ENCODE measurements around the gene LYST. TPM values are rescaled to one million over a fixed set of nuclear protein-coding genes. Genes with fewer than 3 reads are reported as not detected.
A peak's percentile ranks its signal among the peaks of the same experiment; 100 is the strongest.

The LYST gene
- total and polyA plus RNA-seq, 4 experiments from 2014 or later, result 4.2 to 35.2 (median 21.0) TPM

DNA sequence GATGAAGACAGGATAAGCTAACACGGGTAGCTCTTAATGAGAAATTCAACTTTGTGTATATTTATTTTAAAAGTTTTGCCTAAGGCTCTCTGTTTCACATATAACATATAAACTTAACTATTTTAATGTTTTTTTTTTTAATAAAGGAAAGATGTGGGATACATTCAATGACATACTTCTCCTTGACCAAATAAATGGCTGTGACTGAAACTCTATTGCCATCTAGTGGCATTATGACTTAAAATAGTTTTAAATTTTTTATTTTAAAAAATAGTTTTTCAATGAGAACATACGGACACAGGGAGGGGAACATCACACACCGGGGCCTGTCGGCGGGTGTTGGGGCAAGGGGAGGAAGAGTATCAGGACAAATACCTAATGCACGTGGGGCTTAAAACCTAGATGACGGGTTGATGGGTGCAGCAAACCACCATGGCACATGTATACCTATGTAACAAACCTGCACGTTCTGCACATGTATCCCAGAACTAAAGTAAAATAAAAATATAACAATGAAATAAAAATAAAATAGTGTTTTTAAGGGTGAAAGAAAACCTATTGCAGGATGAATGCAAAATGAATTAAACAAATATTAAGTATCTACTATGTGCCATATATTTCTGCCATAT is 83.4 kb downstream of the LYST start:
- ChIA-PET CTCF (ENCODE audit: partially characterized antibody) (interaction anchor here (0.7 to 4.6 kb wide), 27 partner anchors 10 to 1217 kb away, joined by 3 to 43 read pairs (median 5); partner anchors contain the start of genes B3GALNT2 and LYST), POLR2A (ENCODE audit: partially characterized antibody) (interaction anchor here (0.7 to 1.6 kb wide), 2 partner anchors 269 to 279 kb away, joined by 4 to 5 read pairs; no protein-coding TSS in a partner anchor)
- Mint-ChIP-seq H3K36me3 (peaks cover 8 to 23% of the 10 kb centered on the region in 2 donors), H3K9me3 (peaks cover 0 to 2% (median 0%) of the 10 kb centered on the region in 8 donors), H3K27me3 (no peaks in the 10 kb centered on the region), H3K4me1 (no peaks in the 10 kb centered on the region), H3K4me3 (no peak overlapping the region), H3K27ac (no peak overlapping the region)
- Histone ChIP-seq H3K4me3 (ENCODE audit: low read length in 2 of 2) (no peak overlapping the region), H3K4me1 (ENCODE audit: insufficient read depth, low read length) (no peaks in the 10 kb centered on the region), H3K27ac (ENCODE audit: low read depth, low read length) (no peak overlapping the region), H3K27me3 (ENCODE audit: insufficient read depth, low read length) (no peaks in the 10 kb centered on the region), H3K9me3 (ENCODE audit: control insufficient read depth in 1 of 2, low read length in 2 of 2) (no peaks in the 10 kb centered on the region), H3K36me3 (ENCODE audit: insufficient read depth, low read length) (peaks cover 6% of the 10 kb centered on the region)
- DNase-seq, result peak in 4 of 5 donors; percentile 8 to 30 (median 9)
- intact Hi-C loops (cut with micrococcal nuclease), result loop anchor here (1.0 to 2.0 kb wide), 3 partner anchors 188 to 678 kb away; no protein-coding TSS in a partner anchor

DNA sequence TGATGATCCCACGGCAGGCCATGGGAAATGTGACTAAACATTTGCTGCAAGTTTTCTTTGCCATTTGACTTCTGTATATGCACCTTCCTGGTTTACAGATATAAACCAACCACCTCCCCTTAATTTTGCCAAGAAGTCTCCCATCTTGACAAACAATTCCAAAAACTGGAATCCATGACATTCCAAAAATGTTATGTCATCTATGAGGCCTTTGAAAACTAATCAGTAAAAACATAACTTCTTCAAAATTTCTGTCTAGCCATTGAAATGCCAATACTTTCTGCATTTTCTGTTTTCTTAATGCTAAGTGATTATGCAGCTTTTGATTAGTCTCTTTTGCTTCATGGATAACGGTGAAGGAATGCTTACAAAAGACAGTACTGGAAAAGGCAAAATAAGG is 84.1 kb downstream of the LYST start:
- Histone ChIP-seq H3K36me3 (ENCODE audit: insufficient read depth, low read length) (peaks cover 6% of the 10 kb centered on the region), H3K27ac (ENCODE audit: low read depth, low read length) (no peak overlapping the region), H3K27me3 (ENCODE audit: insufficient read depth, low read length) (no peaks in the 10 kb centered on the region), H3K4me3 (ENCODE audit: low read length in 2 of 2) (no peak overlapping the region), H3K4me1 (ENCODE audit: insufficient read depth, low read length) (no peaks in the 10 kb centered on the region), H3K9me3 (ENCODE audit: control insufficient read depth in 1 of 2, low read length in 2 of 2) (no peaks in the 10 kb centered on the region)
- no peak for DNase-seq
- Mint-ChIP-seq H3K4me3 (no peak overlapping the region), H3K9me3 (peaks cover 0 to 2% (median 0%) of the 10 kb centered on the region in 8 donors), H3K4me1 (no peaks in the 10 kb centered on the region), H3K27ac (no peak overlapping the region), H3K27me3 (no peaks in the 10 kb centered on the region), H3K36me3 (peaks cover 8 to 23% of the 10 kb centered on the region in 2 donors)
- intact Hi-C loops (cut with micrococcal nuclease), result loop anchor here (2.0 kb wide), 1 partner anchor 678 kb away; no protein-coding TSS in a partner anchor
- ChIA-PET CTCF (ENCODE audit: partially characterized antibody) (interaction anchor here (0.7 to 4.6 kb wide), 20 partner anchors 9 to 677 kb away, joined by 3 to 43 read pairs (median 5); partner anchors contain the start of gene B3GALNT2), POLR2A (ENCODE audit: partially characterized antibody) (interaction anchor here (1.6 kb wide), 1 partner anchor 269 kb away, joined by 5 read pairs; no protein-coding TSS in a partner anchor)

DNA sequence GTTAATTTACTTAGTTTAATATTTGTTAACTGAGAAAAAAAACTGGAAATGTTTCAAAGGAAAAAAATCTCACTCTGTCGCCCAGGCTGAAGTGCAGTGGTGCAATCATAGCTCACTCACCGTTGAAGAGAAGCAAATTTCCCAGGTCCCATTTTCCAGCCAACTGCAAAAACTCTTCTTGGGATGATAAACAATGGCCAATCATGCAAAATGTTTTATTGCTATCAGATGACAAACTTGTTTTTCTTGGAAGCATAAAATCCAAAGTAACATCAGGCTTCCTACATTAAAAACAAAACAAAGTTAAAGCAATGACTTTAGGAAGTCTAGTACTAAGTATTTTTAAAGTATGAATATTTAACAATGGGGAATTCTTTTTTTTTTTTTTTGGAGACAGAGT is 84.9 kb downstream of the LYST start:
- Mint-ChIP-seq H3K27ac (no peak overlapping the region), H3K4me1 (no peaks in the 10 kb centered on the region), H3K4me3 (no peak overlapping the region), H3K36me3 (peaks cover 4 to 22% of the 10 kb centered on the region in 2 donors), H3K27me3 (no peaks in the 10 kb centered on the region), H3K9me3 (no peaks in the 10 kb centered on the region)
- H3K27me3 ChIP-seq (ENCODE audit: insufficient read depth, low read length), result no peaks in the 10 kb centered on the region
- intact Hi-C loops (cut with micrococcal nuclease), result loop anchor here (2.0 kb wide), 1 partner anchor 677 kb away; no protein-coding TSS in a partner anchor
- DNase-seq, result no peak
- H3K36me3 ChIP-seq (ENCODE audit: insufficient read depth, low read length), result peaks cover 6% of the 10 kb centered on the region
- H3K27ac ChIP-seq (ENCODE audit: low read depth, low read length), result no peak overlapping the region
- CTCF ChIA-PET (ENCODE audit: partially characterized antibody), result interaction anchor here (0.7 to 4.6 kb wide), 8 partner anchors 11 to 277 kb away, joined by 3 to 41 read pairs (median 4); partner anchors contain the start of gene B3GALNT2
- H3K9me3 ChIP-seq (ENCODE audit: control insufficient read depth in 1 of 2, low read length in 2 of 2), result no peaks in the 10 kb centered on the region
- no peak overlapping the region for H3K4me3 ChIP-seq (ENCODE audit: low read length in 2 of 2)
- H3K4me1 ChIP-seq (ENCODE audit: insufficient read depth, low read length), result no peaks in the 10 kb centered on the region
- POLR2A ChIA-PET (ENCODE audit: partially characterized antibody), result no interaction called here

DNA sequence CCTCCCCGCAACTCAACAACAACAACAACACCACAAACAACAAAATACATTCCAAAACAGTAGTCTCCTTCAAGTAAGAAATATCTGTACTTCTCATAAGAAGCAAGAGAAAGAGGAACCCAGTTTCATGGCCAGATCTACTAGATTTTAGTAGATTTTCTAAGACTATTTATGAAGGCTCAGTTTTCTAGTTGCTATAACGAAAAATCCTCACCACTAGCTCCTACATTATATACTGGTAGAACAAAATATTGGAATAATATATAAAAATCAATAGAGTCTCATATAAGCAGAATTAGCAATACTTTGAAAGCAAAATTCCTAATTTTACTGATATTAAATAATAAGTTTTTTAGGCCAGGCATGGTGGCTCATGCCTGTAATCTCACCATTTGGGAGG is 86.9 kb downstream of the LYST start:
- no peak overlapping the region for H3K4me3 Mint-ChIP-seq
- no peaks in the 10 kb centered on the region for H3K9me3 ChIP-seq (ENCODE audit: control insufficient read depth in 1 of 2, low read length in 2 of 2)
- H3K27ac ChIP-seq (ENCODE audit: low read depth, low read length), result no peak overlapping the region
- no peak for DNase-seq
- no peak overlapping the region for H3K4me3 ChIP-seq (ENCODE audit: low read length in 2 of 2)
- no peaks in the 10 kb centered on the region for H3K4me1 Mint-ChIP-seq
- CTCF ChIA-PET (ENCODE audit: partially characterized antibody), result interaction anchor here (1.0 kb wide), 1 partner anchor 266 kb away, joined by 3 read pairs; no protein-coding TSS in a partner anchor
- H3K4me1 ChIP-seq (ENCODE audit: insufficient read depth, low read length), result no peaks in the 10 kb centered on the region
- no peaks in the 10 kb centered on the region for H3K27me3 ChIP-seq (ENCODE audit: insufficient read depth, low read length)
- no peaks in the 10 kb centered on the region for H3K27me3 Mint-ChIP-seq
- POLR2A ChIA-PET (ENCODE audit: partially characterized antibody), result no interaction called here
- peaks cover 20 to 24% of the 10 kb centered on the region in 2 donors for H3K36me3 Mint-ChIP-seq
- no peak overlapping the region for H3K27ac Mint-ChIP-seq
- no peaks in the 10 kb centered on the region for H3K36me3 ChIP-seq (ENCODE audit: insufficient read depth, low read length)
- H3K9me3 Mint-ChIP-seq, result no peaks in the 10 kb centered on the region
- intact Hi-C loops (cut with micrococcal nuclease), result no loop called here

DNA sequence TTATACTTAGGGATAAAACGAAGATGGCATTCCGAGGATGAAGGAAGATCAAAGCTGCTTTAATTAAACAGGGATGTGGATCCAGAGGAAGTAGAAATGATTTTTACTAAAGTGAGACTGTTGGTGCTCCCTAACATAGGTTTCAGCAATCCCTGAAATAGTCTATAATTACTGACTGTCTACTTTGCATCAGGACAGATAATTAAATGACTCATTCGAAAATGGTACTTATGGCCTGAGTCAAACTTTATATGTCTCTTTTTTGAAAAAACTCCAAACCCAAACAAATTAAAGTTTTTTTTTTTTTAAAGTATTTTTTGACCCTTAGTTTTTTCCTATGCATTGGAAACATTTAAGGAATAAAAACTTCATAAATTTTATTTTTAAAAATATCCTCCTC is 90.3 kb downstream of the LYST start:
- Mint-ChIP-seq H3K9me3 (no peaks in the 10 kb centered on the region), H3K27me3 (no peaks in the 10 kb centered on the region), H3K27ac (peak overlapping the region in 1 of 7 donors; percentile 2), H3K36me3 (peaks cover 35 to 37% of the 10 kb centered on the region in 2 donors), H3K4me1 (no peaks in the 10 kb centered on the region), H3K4me3 (no peak overlapping the region)
- intact Hi-C loops (cut with micrococcal nuclease), result no loop called here
- Histone ChIP-seq H3K27ac (ENCODE audit: low read depth, low read length) (no peak overlapping the region), H3K36me3 (ENCODE audit: insufficient read depth, low read length) (no peaks in the 10 kb centered on the region), H3K4me1 (ENCODE audit: insufficient read depth, low read length) (no peaks in the 10 kb centered on the region), H3K4me3 (ENCODE audit: low read length in 2 of 2) (no peak overlapping the region), H3K9me3 (ENCODE audit: control insufficient read depth in 1 of 2, low read length in 2 of 2) (no peaks in the 10 kb centered on the region), H3K27me3 (ENCODE audit: insufficient read depth, low read length) (no peaks in the 10 kb centered on the region)
- DNase-seq, result no peak
- CTCF ChIA-PET (ENCODE audit: partially characterized antibody), result interaction anchor here (1.3 to 1.6 kb wide), 2 partner anchors 195 to 262 kb away, joined by 4 to 5 read pairs; no protein-coding TSS in a partner anchor
- POLR2A ChIA-PET (ENCODE audit: partially characterized antibody), result no interaction called here

DNA sequence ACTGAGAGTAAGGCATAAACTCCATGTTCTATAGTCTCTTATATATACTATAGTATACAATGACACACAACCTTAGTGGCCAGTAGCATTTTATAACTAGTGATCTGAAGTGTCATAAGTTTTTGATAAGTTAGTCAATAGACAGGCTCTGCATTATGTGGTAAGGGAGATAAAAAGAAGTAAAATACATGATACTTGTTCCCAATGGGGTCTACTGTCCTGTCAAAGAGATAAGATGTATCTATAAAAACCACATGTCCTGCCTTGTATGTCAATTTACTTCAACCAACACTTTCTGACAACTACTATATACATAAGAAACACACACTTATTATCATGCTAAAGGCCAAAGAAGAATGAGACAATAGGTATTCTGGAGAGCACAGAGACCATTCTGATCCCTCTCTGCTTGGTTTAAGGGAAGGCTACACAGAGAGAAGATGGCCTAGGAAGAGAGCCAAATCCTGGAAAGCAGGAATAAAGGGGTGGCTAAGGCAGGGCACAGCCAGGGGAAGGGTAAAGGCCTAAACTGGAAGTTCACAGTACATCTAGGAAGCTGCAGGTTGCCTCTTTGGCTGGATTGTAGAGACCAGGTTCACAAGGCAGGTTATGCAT is 91.4 kb downstream of the LYST start:
- no peaks in the 10 kb centered on the region for H3K27me3 ChIP-seq (ENCODE audit: insufficient read depth, low read length)
- no peak overlapping the region for H3K27ac ChIP-seq (ENCODE audit: low read depth, low read length)
- intact Hi-C loops (cut with micrococcal nuclease), result no loop called here
- Mint-ChIP-seq H3K36me3 (peaks cover 37 to 38% of the 10 kb centered on the region in 2 donors), H3K4me3 (no peak overlapping the region), H3K27ac (no peak overlapping the region), H3K9me3 (no peaks in the 10 kb centered on the region), H3K27me3 (no peaks in the 10 kb centered on the region), H3K4me1 (no peaks in the 10 kb centered on the region)
- CTCF ChIA-PET (ENCODE audit: partially characterized antibody), result no interaction called here
- POLR2A ChIA-PET (ENCODE audit: partially characterized antibody), result no interaction called here
- no peaks in the 10 kb centered on the region for H3K9me3 ChIP-seq (ENCODE audit: control insufficient read depth in 1 of 2, low read length in 2 of 2)
- H3K4me1 ChIP-seq (ENCODE audit: insufficient read depth, low read length), result no peaks in the 10 kb centered on the region
- DNase-seq, result no peak
- no peak overlapping the region for H3K4me3 ChIP-seq (ENCODE audit: low read length in 2 of 2)
- H3K36me3 ChIP-seq (ENCODE audit: insufficient read depth, low read length), result no peaks in the 10 kb centered on the region

DNA sequence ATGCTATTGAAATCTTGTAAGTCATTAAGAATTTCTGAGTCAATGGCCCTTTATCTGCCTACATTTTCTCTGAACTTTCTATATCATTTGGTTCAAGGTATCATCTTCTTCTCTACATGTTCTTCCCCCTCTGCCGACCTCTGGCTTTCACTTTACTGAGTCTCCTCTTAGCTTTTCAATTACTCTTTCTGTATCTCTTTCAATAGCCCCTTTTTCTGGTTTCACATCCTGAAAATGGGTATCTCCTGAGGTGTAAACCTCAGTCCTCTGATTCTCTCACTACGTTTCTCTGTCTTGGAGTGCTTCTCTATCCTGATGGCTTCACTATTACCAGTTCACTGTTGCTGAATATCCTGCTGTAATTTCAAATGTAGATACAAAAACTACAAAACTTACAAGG is 98.9 kb downstream of the LYST start:
- Mint-ChIP-seq H3K4me3 (no peak overlapping the region), H3K27ac (no peak overlapping the region), H3K9me3 (no peaks in the 10 kb centered on the region), H3K27me3 (no peaks in the 10 kb centered on the region), H3K36me3 (peaks cover 23 to 30% of the 10 kb centered on the region in 2 donors), H3K4me1 (no peaks in the 10 kb centered on the region)
- CTCF ChIA-PET (ENCODE audit: partially characterized antibody), result no interaction called here
- intact Hi-C loops (cut with micrococcal nuclease), result no loop called here
- POLR2A ChIA-PET (ENCODE audit: partially characterized antibody), result no interaction called here
- DNase-seq, result no peak
- no peak overlapping the region for H3K27ac ChIP-seq (ENCODE audit: low read depth, low read length)
- H3K4me3 ChIP-seq (ENCODE audit: low read length in 2 of 2), result no peak overlapping the region
- H3K9me3 ChIP-seq (ENCODE audit: control insufficient read depth in 1 of 2, low read length in 2 of 2), result no peaks in the 10 kb centered on the region
- no peaks in the 10 kb centered on the region for H3K36me3 ChIP-seq (ENCODE audit: insufficient read depth, low read length)
- H3K4me1 ChIP-seq (ENCODE audit: insufficient read depth, low read length), result no peaks in the 10 kb centered on the region
- no peaks in the 10 kb centered on the region for H3K27me3 ChIP-seq (ENCODE audit: insufficient read depth, low read length)

Data from CD4-positive, alpha-beta memory T cell (primary cell).